M059J (cell line): ENCODE results near the gene KLHL36. TPM values are rescaled to one million over a fixed set of nuclear protein-coding genes. Genes with fewer than 3 reads are reported as not detected.

Source experiments
- DNase-seq: peaks from one replicate; pipeline ENCODE4 v3.0.0-alpha.2; 2012; ENCODE audit warnings: low read depth
- total RNA-seq: library from RNA; depleted of rRNA; stranded (reverse); fragments of >200 nt; shearing (Covaris generic); gene quantifications from 2 replicates; pipeline ENCODE4 v1.2.3, GENCODE V29; 2014

Gene KLHL36
- total RNA-seq, 1 experiment from 2014 or later: 39.6 TPM

- peak; percentile 93 for DNase-seq
These were observed 5.1 kb upstream of the KLHL36 start for GRCh38 chr16:84643180-84643583.

- no peak for DNase-seq
These were observed 4.6 kb upstream of the KLHL36 start for GRCh38 chr16:84643674-84644073.

- peak; percentile 25 for DNase-seq
These were observed 542 bp downstream of the KLHL36 start for GRCh38 chr16:84648595-84649510.

- no peak for DNase-seq
These were observed 1.2 kb downstream of the KLHL36 start for GRCh38 chr16:84649511-84649861.

GRCh38 chr16:84650062-84650991 is 2.0 kb downstream of the KLHL36 start:
- peak; percentile 54 for DNase-seq

- no peak for DNase-seq
These were observed 4.3 kb downstream of the KLHL36 start for GRCh38 chr16:84652566-84652965.

- no peak for DNase-seq
These were observed 5.9 kb downstream of the KLHL36 start for GRCh38 chr16:84654238-84654637.

GRCh38 chr16:84654998-84655397 is 6.7 kb downstream of the KLHL36 start:
- no peak for DNase-seq

GRCh38 chr16:84656649-84657048 is 8.3 kb downstream of the KLHL36 start:
- DNase-seq: no peak

- DNase-seq: no peak
These were observed 9.0 kb downstream of the KLHL36 start for GRCh38 chr16:84657229-84657837.

- no peak for DNase-seq
These were observed 10.4 kb downstream of the KLHL36 start for GRCh38 chr16:84658690-84659089.

- no peak for DNase-seq
These were observed 11.5 kb downstream of the KLHL36 start for GRCh38 chr16:84659656-84660300.

- no peak for DNase-seq
These were observed 12.7 kb downstream of the KLHL36 start for GRCh38 chr16:84660973-84661372.

- DNase-seq: no peak
These were observed 13.2 kb downstream of the KLHL36 start for GRCh38 chr16:84661418-84662060.

- DNase-seq: no peak
These were observed 14.2 kb downstream of the KLHL36 start for GRCh38 chr16:84662471-84662870.

- DNase-seq: no peak
These were observed 15.3 kb downstream of the KLHL36 start for GRCh38 chr16:84663433-84664101.

- no peak for DNase-seq
These were observed 17.0 kb downstream of the KLHL36 start for GRCh38 chr16:84665359-84665758.

- DNase-seq: no peak
These were observed 17.5 kb downstream of the KLHL36 start for GRCh38 chr16:84665843-84666242.

- DNase-seq: no peak
These were observed 19.4 kb downstream of the KLHL36 start for GRCh38 chr16:84667600-84668309.

- DNase-seq: no peak
These were observed 21.8 kb downstream of the KLHL36 start for GRCh38 chr16:84670063-84670462.
